Suppressor macrophage treated with lipopolysaccharide for 4 hours (primary cell): ENCODE data around the gene KCNJ4.
"Not testable (repeated sequence)": the region's sequence is repeated elsewhere in the genome, so short reads cannot be mapped to it uniquely, and the experiment has no call there.

Source experiments
- DNase-seq: peaks from one replicate; pipeline ENCODE4 v3.0.0-alpha.2; 2020

The KCNJ4 gene

DNA sequence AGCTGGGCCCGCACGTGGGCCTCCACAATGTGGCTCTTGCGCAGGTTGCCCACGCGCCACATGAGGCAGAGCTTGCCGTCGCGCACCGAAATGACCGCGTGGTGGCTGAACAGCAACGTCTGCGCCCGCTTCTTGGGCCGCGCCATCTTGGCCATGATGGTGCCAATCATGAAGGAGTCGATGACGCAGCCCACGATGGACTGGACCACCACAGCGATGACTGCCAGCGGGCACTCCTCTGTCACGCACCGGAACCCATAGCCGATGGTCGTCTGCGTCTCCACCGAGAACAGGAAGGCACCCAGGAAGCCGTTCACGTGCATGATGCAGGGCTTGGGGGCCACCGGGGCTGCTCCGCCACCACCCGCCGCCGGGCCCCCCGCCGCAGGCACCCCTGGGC is 27.5 kb downstream of the KCNJ4 start:
- DNase-seq, result no peak

DNA sequence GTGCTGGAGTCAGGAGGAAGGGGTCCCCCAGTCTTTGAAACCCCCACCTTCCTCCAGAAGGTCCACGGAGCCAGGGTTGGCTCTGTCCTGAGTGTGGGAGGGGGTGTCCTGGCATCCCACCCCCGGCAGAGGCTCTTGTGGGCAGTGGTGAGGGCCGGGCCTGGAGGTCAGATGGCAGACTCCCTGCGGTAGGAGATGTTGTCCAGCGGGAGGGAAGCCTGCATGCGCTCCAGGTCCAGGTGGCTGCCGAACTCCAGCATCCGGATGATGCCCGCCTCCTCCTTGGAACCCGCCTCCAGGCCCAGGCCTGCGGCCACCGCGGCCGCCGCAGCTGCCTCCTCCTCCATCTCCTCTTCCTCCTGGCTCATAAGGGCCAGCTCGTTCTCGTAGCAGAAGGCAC is 28.4 kb downstream of the KCNJ4 start:
- no peak for DNase-seq

DNA sequence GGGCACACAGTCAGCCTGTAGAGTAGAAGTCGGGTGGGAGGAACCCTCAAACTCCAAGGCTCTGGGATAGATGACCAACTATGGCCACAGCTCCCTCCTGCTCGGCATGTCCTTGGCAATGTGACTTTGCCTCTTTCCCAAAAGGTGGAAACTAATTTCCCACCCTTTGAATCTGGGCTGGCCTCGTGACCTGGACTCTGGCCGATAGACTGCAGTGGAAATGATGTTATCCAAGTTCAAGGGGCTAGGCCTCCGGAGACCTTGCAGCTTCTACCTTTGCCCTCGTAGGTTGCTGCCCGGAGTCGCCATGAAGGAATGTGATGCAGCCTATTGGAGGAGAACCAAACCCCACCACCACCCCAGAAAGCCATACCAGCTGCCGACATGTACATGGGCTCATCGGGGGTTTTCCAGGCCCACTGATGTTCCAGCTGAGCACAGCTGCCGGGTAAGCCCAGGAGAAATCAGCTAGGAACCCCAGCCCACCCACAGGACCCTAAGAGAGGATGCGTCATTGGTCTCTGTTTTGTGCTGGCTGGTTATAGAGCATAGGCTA is 30.4 kb downstream of the KCNJ4 start:
- no peak for DNase-seq

DNA sequence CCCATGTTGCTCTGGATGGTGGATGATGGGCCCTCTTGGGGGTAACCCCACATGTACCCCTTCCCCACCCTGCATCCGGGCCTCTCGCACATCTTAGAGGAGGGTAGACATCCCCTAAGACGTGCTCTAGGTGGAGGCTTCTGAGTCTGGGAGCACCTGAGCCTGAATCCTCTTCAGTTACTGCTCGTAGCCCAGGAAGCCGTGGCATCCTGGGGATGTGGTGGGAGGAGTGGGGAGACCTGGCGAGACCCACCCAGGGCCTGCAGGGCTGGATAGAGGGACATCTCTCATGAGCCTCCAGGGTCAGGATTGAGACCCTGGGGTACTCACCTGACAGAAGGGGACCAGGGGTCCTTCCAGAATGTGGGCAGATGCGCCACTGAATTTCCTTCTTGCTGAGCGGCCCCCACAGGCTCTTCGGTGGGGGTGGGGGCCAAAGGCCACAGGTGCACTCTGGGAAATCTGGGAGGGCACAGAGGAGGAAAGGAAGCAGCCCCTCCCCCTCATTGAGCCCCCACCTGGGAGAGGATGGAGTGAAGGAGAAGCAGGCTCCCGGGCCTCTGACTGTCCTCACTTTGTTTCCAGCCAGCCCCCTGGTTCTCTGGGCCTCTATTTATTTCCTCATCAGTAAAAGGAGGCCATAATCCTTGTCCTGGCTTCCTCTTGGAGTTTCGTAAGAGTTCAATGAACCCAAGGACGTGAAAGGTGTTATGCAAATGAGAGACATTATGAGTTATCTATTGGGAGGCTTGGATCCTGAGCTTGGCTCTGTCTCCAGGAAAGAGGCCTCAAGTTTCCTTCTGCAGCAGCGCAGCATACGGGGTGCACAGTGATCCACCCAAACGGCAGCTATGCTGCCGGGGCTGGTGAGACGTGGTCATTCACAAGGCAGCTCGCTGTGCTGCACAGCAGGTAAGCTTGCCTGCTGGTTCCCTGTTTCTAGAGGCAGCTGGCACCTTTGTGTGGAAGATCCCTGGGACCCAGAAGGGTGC is 31.2 kb downstream of the KCNJ4 start:
- no peak for DNase-seq

DNA sequence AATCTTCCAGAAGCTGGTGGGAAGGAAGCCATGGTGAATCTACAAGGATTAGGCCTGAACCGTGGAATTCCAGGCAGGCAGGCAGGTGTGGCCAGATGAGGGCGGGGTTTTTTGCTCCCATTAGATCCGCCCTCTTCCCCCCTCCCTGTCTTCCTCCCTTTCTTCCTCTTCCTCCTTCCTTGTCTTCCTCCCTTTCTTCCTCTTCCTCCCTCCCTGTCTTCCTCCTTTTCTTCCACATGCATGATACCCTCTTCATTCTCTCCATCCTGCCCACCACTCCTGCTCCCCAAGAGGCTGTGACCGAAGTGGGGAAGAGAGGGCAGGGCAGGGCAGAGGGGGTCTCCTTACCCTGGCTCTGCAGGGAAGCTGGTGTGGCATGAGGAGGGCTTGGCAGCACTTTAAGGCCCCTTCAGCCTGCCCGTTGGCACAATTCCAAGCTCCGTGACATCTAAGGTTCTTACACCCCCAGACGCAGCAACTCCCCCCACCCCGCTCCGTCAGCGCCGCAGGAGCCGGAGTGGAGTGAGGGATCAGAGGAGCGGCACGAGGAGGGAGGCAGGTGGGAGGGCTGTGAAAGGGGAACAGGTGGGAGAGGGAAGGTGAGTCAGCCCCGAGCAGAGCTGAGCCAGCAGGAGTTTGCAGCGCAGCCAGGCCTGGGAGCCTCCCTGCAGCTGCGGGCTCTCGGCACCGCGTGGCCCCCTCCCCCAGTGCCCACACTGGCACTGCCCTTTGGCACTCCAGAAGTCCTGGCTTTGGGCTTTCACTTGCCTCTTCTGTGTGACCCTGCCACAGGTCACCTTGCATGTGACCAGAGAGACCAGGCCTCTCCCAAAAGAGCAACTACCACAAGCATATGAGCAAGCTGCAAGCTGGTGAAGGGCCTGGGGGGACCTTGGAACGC is 32.1 kb downstream of the KCNJ4 start:
- DNase-seq, result no peak

DNA sequence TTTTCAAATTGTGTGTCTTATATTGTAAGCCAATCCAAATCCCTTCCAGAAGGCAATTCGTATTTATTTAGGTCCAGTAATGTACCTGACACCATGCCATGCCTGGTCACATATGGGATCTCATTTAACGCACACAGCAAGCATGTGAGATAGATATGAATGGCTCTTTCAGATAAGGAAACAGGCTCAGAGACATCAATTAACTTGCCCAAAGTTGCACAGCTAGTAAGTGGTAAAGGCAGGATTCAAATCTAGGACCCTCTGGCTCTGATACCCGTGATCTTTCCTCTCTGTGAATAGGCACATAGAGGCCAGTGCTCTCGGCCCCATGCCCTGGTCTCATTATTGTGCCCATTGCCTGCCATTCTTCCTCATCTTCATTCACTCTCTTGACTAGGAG is 34.3 kb downstream of the KCNJ4 start:
- DNase-seq, result no peak

DNA sequence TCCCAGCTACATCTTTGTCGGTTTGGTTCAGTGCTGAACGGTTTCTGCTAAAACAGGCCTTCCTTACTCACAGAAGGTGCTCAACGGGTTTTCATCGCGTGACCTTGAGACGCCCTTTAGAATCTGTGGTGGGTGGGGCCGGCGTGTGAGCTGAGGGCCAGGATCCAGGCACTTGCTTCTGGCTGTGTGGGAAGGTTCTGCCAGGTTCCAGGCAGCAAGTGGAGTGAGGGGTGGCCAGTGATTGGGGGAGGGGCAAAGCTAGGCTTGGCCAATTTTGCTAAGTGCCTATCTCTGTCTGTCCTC is 35.2 kb downstream of the KCNJ4 start:
- no peak for DNase-seq

DNA sequence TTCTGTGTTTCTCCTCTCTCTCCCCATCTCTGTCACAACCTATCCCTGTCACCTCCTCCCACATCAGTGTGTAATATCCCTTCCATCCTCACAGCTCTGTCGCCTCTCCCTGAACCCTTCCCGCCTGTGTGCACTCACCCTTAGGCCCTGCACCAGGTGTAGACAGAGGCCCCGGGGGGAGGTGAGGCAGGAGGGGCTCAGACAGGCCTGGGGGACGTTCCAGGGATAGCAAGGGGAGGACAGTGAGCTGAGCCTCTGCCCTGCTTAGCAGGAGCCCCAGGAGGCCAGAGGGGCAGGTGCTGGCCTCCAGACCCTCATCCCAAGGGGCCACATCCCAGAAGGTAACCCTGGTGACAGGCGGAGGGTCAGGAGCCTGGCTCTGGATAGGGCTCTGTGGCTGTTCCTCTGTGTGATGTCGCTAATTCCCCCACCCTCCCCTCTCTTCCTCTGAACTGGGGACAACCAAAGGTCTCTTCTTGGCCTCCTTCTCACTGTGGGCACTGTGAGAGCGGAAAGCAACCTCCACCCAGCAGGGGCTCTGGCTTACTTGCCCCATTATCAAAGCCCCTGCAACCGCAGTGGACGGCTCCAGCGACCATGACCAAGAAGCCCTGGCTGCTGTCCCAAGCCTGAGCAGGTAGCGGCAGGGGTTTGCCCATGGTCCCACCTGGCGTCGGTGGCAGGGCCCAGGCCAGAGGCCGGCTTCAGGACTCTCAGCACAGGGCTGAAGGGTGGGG is 35.7 kb downstream of the KCNJ4 start:
- DNase-seq, result no peak

DNA sequence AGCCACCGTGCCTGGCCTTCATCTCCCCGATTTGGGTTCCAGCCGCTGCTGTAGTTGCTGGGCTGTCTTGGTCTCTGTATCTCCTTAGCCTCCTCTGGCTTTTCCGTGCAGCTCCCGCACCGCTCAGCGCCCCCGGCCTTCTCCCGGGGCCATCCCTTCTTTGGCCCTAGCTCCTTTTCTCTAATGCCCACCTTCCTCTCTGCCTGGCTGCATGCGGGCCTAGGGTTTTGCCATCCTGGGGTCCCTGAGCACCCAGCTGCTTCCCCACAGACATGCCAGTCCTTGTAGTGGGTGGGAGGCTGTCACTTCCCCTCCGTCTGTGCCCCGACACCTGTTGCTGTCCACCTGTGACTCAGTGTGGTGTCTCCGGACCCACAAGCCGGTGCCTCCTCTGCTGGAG is 36.4 kb downstream of the KCNJ4 start:
- no peak for DNase-seq

DNA sequence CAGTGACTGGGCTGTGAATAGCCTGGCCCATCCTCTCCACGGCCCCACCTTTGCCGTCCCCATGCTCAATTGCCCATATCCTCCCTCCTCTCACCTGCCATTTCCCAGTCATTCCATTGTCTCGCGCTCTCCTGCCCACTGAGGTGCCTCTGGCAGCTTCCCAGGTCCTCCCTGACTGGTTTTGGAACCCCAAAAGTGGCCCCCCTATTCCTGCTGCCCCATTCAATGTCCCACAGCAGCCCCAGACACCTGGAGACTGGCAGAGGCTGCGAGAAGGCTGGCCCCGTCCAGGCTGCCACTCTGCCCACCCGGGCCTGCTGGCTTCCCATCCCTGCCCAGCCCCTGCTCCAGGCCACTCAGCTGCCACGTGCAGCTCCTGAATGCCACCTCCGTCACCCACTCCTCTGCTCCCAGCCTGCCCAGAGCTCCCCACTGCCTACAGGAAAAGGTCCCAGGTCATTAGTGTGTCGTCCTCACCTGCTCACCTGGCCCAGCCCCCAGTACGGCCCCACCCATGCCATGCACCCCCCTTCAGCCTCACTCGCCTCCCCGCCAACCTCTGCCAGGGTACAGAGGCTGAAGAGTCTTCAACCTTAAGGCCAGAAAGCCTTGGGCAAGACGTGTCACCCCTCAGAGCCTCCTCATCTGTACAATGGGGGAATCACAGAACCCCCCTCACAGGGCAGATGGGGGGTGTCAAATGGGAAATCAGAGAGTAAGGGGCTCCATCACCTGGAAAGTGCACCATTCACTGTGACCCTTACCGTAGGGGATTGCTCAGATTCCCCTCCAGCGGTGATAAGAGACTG is 37.5 kb downstream of the KCNJ4 start:
- DNase-seq, result no peak

DNA sequence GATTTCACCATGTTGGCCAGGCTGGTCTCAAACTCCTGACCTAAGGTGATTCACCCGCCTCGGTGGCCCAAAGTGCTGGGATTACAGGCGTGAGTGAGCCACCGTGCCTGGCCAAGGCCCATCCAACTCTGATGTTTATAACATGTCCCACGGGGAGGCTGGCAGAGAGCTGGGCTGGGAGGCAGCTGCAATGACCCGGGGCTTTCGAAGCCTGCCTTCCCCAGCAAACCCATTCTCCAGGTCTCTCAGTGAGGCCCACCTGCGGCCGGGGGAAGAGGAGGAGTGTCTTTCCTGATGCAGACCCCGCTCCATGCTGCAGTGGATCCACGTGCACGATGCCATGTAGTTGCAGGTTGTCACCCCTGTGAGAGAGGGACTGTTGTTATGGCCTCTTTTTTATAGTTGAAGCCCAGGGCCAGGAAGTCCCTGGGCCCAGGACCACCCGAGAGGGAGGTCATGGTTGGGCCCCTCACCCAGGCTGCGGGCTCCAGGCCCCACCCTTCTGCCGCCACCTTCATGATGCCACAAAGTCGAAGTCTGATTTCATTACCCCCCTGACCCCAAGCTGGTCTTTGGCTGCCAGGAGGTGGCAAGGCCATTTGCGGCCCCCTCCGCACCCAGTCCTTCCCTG is 38.3 kb downstream of the KCNJ4 start:
- no peak for DNase-seq

DNA sequence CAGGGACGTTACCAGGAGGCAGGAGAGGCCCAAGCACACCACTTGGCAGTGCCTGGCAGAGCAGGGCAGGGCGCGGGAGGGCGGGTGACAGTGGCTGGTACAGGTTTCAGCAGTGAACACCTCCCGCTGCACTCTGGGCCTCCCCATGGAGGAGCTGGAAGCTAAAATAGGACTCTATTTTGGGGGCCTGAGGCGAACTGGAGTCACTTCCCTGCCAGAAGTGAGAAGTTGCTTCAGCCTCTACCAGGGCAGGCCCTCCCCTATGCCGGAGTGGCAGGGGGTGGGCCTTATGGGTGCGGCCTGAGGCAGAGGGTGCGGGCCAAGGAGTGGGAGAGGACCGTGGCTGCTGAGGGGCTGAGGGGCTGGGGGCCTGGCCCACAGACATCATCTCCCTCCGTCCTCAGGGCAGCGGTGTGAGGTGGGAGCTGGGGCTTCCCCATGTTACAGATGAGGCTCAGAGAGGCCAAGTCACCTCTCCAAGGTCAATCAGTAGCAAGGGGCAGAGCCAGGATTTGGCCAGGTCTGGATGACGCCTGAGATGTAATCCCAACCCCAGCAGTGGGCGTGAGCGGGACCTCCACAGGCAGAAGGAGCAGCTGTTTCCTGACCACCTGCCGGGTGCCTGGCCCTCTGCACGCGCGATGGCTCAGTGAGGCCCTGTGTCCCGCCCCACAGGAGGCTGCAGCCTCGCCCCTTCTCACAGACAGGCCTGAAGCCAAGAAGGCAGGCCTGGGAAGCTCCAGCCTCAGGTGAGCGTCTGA is 39.3 kb downstream of the KCNJ4 start:
- peak; percentile 28 for DNase-seq

DNA sequence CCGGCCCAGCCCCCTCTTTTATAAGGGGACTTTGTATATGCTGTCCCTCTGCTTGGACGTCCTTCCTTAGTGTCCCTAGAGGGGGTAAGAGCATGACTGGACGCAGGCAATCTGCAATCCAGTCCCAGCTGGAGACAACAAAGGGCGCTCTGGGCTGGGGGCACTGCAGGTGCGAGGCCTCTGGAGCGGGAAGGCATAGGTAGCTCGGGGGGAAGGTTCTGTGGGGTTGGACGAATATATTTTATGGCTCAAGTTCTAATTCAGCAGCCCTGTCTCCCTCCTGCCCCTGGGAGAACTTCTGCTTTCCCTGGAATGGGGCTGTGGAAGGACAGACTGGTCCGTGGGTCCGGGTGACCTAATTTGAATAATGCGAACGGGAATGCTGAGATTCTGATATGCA is 40.0 kb downstream of the KCNJ4 start:
- DNase-seq, result no peak

DNA sequence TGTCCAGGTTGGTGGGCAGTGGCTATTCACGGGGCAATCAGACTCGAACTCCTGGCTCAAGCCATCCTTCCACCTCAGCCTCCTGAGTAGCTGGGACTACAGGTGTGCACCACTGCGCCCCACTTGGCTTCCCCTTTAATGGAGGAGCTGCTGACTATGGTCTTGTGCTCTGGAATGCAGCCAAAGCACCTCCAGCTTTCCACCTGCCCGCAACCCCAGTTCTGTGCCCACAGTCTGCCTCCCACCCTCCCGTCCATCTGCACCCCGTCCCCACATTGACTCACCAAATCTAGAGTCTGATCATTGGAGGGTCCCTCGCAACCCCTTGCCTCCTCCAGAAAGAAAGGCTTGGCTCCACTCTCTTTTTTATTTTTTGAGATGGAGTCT is 41.0 kb downstream of the KCNJ4 start:
- no peak for DNase-seq

DNA sequence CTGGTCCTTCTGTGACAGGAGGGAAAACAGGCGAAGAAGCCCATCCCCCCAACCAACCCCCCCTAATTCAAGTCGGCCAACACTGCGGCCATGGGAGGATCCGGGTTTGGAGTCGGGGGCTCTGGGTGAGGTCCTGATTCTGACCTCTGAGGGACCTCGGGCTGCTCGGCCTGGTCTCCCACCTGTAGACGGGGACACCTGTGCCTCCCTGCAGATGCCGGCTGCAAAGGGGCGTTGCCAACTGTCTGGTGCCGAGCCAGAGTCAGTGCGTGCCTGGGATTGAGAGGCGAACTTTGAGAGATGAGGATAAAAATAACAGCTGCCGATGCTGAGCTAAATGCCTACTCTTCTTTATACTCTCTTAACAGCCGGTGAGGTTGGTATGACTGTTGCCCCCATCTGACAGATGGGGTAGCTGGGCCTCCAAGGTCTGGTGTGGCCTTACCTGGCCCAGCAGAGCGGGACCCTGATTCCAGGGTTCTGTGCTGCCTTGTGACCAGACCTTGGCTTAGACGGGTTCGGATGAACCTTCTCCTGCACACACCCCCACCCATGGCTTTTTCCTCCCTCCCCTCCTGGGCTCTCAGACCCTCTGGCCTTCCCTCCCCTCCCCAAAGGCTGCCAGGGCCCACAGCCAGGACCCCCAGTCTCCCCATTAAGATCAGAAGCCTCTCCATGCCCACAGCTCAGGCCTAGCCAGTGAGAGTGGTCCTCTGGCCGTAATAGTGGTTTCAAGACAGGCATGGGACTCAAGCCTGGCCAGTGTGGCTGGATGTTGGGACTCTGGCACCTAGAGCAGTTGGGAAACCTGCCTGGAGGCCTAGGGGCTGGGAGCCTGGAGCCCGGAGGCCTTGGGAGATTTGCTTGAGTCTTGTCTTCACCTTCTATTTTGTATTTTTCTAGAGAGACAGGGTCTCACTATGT is 41.7 kb downstream of the KCNJ4 start:
- DNase-seq, result no peak

DNA sequence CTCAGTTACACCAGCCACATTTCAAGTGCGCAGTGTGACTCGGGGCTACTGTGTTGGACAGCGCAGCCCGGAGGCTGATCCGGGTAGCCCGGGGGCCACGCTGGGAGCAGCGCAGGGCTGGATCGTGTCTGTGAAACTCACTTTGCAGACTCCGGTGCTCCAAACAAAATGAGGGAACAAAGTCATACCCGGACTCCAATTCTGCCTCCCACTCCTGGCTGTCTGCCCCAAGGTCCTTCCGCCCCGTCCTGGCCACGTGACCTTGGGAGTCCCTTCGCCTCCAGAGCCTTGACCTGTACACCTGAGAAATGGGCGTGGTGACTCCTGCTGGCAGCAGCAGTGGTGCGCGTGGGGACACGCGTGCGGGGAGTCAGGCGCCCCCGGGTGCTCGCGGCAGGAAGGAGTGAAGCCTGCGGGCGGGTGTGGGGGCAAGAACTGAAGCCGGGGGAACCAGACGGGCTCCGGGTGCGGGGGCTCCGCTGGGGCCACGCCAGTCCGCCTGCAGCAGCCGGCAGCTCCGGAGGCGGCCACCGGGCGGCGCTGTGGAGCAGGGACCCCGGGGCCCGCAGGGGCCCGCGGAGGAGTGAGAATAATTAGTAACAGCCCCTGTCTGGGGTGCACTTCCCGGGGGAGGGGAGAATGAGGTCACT is 42.4 kb downstream of the KCNJ4 start:
- DNase-seq, result peak; percentile 36

DNA sequence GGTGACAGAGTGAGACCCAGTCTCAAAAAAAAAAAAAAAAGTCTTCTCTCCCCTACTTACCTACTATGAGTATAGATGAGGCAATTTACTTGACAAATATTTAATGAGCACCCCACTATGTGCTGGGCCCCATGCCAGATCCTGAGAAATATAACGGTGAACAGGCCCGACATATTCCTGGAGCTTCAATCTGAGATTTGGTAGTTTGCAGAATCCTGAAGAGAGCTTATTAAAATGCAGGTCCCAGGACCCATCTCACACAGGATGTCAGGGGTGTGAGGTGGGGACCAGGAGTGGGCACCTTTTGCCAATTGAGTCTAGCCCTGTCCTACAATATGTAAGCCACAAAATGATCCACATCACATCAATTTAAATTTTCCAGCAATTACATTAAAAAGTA is 44.0 kb downstream of the KCNJ4 start:
- DNase-seq, result no peak

DNA sequence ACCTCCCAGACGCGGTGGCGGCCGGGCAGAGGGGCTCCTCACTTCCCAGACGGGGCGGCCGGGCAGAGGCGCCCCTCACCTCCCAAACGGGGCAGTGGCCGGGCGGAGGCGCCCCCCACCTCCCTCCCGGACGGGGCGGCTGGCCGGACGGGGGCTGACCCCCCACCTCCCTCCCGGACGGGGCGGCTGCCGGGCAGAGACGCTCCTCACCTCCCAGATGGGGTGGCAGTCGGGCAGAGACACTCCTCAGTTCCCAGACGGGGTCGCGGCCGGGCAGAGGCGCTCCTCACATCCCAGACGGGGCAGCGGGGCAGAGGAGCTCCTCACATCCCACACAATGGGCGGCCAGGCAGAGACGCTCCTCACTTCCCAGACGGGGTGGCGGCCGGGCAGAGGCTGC is 45.1 kb downstream of the KCNJ4 start:
- not testable (repeated sequence) for DNase-seq

DNA sequence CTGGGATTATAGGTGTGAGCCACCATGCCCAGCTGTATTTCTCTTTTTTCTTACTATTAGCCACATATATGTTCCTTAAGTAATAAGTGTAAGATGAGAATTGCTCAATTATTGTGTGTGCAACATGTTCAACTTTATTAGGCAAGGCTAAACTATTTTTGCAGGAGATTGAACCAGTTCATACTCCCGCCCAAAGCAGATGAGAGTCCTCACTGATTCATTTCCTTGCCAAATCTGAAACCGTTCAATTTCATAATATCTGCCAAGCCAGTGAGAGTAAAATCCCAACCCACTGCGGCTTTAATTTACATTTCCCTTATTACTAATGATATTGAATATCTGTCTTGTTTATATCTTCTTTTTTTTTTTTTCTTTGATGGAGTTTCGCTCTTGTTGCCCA is 48.4 kb downstream of the KCNJ4 start:
- DNase-seq, result peak; percentile 89
